Measurements from ENCODE around the gene CAMTA1. TPM values are rescaled to one million over a fixed set of nuclear protein-coding genes. Genes with fewer than 3 reads are reported as not detected.
A peak's percentile ranks its signal among the peaks of the same experiment; 100 is the strongest.

The CAMTA1 gene
- total RNA-seq, 6 donors from 2014 or later, result 38.8 to 74.0 (median 46.1) TPM

GRCh38 chr1:7489586-7489985, 704.3 kb downstream of the CAMTA1 start:
- peak in 1 of 2 donors; percentile 40 for DNase-seq
- 51 to 59% methylated on average over 6 to 13 of the region's 13 CpGs for WGBS, 2 donors
- ATAC-seq (ENCODE audit: low FRiP score in 2 of 2), result peak in 1 of 2 donors; percentile 3
- no peaks in the 10 kb centered on the region for H3K9me3 ChIP-seq
- TF ChIP-seq POLR2AphosphoS5 (IDR thresholded peaks at IDR 0.05), result no peak
- TF ChIP-seq EP300 (IDR thresholded peaks at IDR 0.05), result no peak
- no peak for TF ChIP-seq CTCF (IDR thresholded peaks at IDR 0.05)
- no peak for TF ChIP-seq POLR2A (IDR thresholded peaks at IDR 0.05)
- no peak overlapping the region for H3K4me3 ChIP-seq
- no peaks in the 10 kb centered on the region for H3K27me3 ChIP-seq
- no peaks in the 10 kb centered on the region for H3K36me3 ChIP-seq
- peaks cover 23 to 31% (median 27%) of the 10 kb centered on the region in 4 donors for H3K4me1 ChIP-seq
- no peak overlapping the region for H3K27ac ChIP-seq

GRCh38 chr1:7490576-7490975, 705.3 kb downstream of the CAMTA1 start:
- H3K9me3 ChIP-seq, result no peaks in the 10 kb centered on the region
- H3K27ac ChIP-seq, result peak overlapping the region in 3 of 4 donors; percentile 64 to 68 (median 67)
- H3K4me1 ChIP-seq, result peaks cover 23 to 31% (median 27%) of the 10 kb centered on the region in 4 donors
- WGBS, 2 donors, result 65 to 88% methylated on average over 8 to 10 of the region's 10 CpGs
- no peak for TF ChIP-seq CTCF (IDR thresholded peaks at IDR 0.05)
- TF ChIP-seq POLR2AphosphoS5 (IDR thresholded peaks at IDR 0.05), result no peak
- no peak for TF ChIP-seq EP300 (IDR thresholded peaks at IDR 0.05)
- TF ChIP-seq POLR2A (IDR thresholded peaks at IDR 0.05), result no peak
- ATAC-seq (ENCODE audit: low FRiP score in 2 of 2) (peak in 1 of 2 donors; percentile 10), DNase-seq (peak in 1 of 2 donors; percentile 45)
- H3K36me3 ChIP-seq, result no peaks in the 10 kb centered on the region
- H3K27me3 ChIP-seq, result no peaks in the 10 kb centered on the region
- no peak overlapping the region for H3K4me3 ChIP-seq

GRCh38 chr1:7491109-7491817, 706.0 kb downstream of the CAMTA1 start:
- Histone ChIP-seq H3K27ac (peak overlapping the region; percentile 64 to 68 (median 66)), H3K9me3 (no peaks in the 10 kb centered on the region), H3K4me1 (peaks cover 23 to 31% (median 27%) of the 10 kb centered on the region in 4 donors), H3K27me3 (no peaks in the 10 kb centered on the region), H3K36me3 (no peaks in the 10 kb centered on the region), H3K4me3 (peak overlapping the region in 2 of 4 donors; percentile 3 to 18)
- peak in 1 of 2 donors; percentile 63 for DNase-seq
- TF ChIP-seq POLR2AphosphoS5 (IDR thresholded peaks at IDR 0.05), result no peak
- TF ChIP-seq POLR2A (IDR thresholded peaks at IDR 0.05), result no peak
- no peak for TF ChIP-seq CTCF (IDR thresholded peaks at IDR 0.05)
- no peak for TF ChIP-seq EP300 (IDR thresholded peaks at IDR 0.05)
- WGBS, 2 donors, result 34% methylated on average over 17 of the region's 17 CpGs
- ATAC-seq (ENCODE audit: low FRiP score in 2 of 2), result peak; percentile 56 to 82

GRCh38 chr1:7491818-7492173, 706.5 kb downstream of the CAMTA1 start:
- ATAC-seq (ENCODE audit: low FRiP score in 2 of 2) (peak; percentile 11 to 59), DNase-seq (peak in 1 of 2 donors; percentile 56)
- no peaks in the 10 kb centered on the region for H3K27me3 ChIP-seq
- peak overlapping the region in 1 of 4 donors; percentile 3 for H3K4me3 ChIP-seq
- 29 to 40% methylated on average over 4 to 7 of the region's 7 CpGs for WGBS, 2 donors
- H3K36me3 ChIP-seq, result no peaks in the 10 kb centered on the region
- TF ChIP-seq CTCF (IDR thresholded peaks at IDR 0.05) (no peak), EP300 (IDR thresholded peaks at IDR 0.05) (no peak), POLR2A (IDR thresholded peaks at IDR 0.05) (no peak), POLR2AphosphoS5 (IDR thresholded peaks at IDR 0.05) (no peak)
- no peaks in the 10 kb centered on the region for H3K9me3 ChIP-seq
- peak overlapping the region; percentile 34 to 67 (median 64) for H3K27ac ChIP-seq
- peaks cover 23 to 31% (median 27%) of the 10 kb centered on the region in 4 donors for H3K4me1 ChIP-seq

All from upper lobe of left lung (tissue), 6 donors.